Stomach (tissue), 4 donors: ENCODE measurements around the gene GLYATL2.

Experiments
- POLR2A ChIP-seq, 4 donors: fragments of 450-650 bp; IDR thresholded peaks; one replicate each; pipeline ENCODE4 v1.6.1; 2016; ENCODE audit warnings: antibody characterized with exemption in 4 of 4, control low read depth in 2 of 4, mild to moderate bottlenecking in 1 of 4, moderate library complexity in 1 of 4
- POLR2AphosphoS5 ChIP-seq, 3 donors: sonication (generic); formaldehyde crosslinking; IDR thresholded peaks; one replicate each; pipeline ENCODE4 v1.6.1; 2016; ENCODE audit warnings: antibody characterized with exemption in 3 of 3
- TF ChIP-seq, protein P1 (sequence below), 7 experiments: fragments of 450-650 bp in 4 of 7; fragments of 200-600 bp in 3 of 7; sonication (generic) in 3 of 7; IDR thresholded peaks; one replicate each; pipeline ENCODE4 v1.5.1; 2016 to 2019; ENCODE audit warnings: antibody characterized with exemption in 7 of 7, control low read depth in 2 of 7, mild to moderate bottlenecking in 1 of 7

DNA sequence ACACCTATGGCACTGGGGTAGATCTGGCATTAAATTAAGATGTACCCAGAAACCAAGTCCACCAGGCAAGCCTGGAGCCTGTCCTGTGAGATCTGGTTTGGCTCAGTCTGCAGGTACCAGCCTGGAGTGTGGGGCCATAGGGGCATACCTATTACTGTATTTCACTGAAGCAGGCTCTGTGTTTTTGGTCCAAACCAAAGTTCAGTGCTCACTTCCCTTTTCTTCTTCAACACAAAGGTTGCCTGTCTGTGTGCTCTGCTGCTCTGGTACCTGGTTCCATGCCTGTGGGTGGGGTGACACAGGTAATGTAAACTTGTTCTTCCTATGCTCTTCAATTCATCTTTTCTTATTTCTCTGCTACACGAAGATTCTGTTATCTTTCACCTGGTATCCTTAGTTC is 19.8 kb upstream of the GLYATL2 start:
- TF ChIP-seq POLR2A (IDR thresholded peaks at IDR 0.05) (no peak), POLR2AphosphoS5 (IDR thresholded peaks at IDR 0.05) (no peak)
- TF ChIP-seq, protein P1, sequence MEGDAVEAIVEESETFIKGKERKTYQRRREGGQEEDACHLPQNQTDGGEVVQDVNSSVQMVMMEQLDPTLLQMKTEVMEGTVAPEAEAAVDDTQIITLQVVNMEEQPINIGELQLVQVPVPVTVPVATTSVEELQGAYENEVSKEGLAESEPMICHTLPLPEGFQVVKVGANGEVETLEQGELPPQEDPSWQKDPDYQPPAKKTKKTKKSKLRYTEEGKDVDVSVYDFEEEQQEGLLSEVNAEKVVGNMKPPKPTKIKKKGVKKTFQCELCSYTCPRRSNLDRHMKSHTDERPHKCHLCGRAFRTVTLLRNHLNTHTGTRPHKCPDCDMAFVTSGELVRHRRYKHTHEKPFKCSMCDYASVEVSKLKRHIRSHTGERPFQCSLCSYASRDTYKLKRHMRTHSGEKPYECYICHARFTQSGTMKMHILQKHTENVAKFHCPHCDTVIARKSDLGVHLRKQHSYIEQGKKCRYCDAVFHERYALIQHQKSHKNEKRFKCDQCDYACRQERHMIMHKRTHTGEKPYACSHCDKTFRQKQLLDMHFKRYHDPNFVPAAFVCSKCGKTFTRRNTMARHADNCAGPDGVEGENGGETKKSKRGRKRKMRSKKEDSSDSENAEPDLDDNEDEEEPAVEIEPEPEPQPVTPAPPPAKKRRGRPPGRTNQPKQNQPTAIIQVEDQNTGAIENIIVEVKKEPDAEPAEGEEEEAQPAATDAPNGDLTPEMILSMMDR (IDR thresholded peaks at IDR 0.05) = no peak
